Measurements from ENCODE around the gene GNB3.

DNA sequence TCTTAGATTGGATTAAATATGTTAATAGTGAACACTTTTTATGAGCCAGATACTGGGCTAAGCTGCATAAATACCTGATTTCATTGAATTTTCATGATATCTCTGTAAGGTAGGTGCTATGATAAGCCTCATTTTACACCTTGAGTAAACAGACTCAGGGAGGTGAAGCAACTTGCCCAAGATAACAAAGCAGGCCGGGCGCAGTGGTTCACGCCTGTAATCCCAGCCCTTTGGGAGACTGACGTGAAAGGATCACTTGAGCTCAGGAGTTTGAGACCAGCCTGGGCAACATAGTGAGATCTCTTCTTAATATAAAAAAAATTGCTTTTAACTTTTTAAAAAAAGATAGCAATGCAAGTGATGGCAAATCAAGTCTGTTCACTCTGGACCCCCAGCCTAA is 1.4 kb downstream of the GNB3 start:
- TF ChIP-seq CTCF (IDR thresholded peaks at IDR 0.05) (no peak), POLR2AphosphoS5 (IDR thresholded peaks at IDR 0.05; ENCODE audit: low read depth, low read length) (no peak), SIN3A (IDR thresholded peaks at IDR 0.05; ENCODE audit: borderline replicate concordance, insufficient read depth, low read depth, low read length) (no peak)
- TF ChIP-seq, protein P1, sequence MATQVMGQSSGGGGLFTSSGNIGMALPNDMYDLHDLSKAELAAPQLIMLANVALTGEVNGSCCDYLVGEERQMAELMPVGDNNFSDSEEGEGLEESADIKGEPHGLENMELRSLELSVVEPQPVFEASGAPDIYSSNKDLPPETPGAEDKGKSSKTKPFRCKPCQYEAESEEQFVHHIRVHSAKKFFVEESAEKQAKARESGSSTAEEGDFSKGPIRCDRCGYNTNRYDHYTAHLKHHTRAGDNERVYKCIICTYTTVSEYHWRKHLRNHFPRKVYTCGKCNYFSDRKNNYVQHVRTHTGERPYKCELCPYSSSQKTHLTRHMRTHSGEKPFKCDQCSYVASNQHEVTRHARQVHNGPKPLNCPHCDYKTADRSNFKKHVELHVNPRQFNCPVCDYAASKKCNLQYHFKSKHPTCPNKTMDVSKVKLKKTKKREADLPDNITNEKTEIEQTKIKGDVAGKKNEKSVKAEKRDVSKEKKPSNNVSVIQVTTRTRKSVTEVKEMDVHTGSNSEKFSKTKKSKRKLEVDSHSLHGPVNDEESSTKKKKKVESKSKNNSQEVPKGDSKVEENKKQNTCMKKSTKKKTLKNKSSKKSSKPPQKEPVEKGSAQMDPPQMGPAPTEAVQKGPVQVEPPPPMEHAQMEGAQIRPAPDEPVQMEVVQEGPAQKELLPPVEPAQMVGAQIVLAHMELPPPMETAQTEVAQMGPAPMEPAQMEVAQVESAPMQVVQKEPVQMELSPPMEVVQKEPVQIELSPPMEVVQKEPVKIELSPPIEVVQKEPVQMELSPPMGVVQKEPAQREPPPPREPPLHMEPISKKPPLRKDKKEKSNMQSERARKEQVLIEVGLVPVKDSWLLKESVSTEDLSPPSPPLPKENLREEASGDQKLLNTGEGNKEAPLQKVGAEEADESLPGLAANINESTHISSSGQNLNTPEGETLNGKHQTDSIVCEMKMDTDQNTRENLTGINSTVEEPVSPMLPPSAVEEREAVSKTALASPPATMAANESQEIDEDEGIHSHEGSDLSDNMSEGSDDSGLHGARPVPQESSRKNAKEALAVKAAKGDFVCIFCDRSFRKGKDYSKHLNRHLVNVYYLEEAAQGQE (IDR thresholded peaks at IDR 0.05; ENCODE audit: insufficient read depth in 1 of 2, low read depth in 2 of 2, low read length in 1 of 2): no peak
